GM19455 (cell line): Measurements from ENCODE around the gene SEMA4B.
"Not testable (repeated sequence)": the region's sequence is repeated elsewhere in the genome, so short reads cannot be mapped to it uniquely, and the experiment has no call there.

Source experiments
- ATAC-seq: cut with Tn5 transposase; IDR thresholded peaks from one replicate; pipeline ENCODE4 v1.9.1; 2021; ENCODE audit not compliant: unreplicated experiment

The SEMA4B gene, protein sequence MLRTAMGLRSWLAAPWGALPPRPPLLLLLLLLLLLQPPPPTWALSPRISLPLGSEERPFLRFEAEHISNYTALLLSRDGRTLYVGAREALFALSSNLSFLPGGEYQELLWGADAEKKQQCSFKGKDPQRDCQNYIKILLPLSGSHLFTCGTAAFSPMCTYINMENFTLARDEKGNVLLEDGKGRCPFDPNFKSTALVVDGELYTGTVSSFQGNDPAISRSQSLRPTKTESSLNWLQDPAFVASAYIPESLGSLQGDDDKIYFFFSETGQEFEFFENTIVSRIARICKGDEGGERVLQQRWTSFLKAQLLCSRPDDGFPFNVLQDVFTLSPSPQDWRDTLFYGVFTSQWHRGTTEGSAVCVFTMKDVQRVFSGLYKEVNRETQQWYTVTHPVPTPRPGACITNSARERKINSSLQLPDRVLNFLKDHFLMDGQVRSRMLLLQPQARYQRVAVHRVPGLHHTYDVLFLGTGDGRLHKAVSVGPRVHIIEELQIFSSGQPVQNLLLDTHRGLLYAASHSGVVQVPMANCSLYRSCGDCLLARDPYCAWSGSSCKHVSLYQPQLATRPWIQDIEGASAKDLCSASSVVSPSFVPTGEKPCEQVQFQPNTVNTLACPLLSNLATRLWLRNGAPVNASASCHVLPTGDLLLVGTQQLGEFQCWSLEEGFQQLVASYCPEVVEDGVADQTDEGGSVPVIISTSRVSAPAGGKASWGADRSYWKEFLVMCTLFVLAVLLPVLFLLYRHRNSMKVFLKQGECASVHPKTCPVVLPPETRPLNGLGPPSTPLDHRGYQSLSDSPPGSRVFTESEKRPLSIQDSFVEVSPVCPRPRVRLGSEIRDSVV

DNA sequence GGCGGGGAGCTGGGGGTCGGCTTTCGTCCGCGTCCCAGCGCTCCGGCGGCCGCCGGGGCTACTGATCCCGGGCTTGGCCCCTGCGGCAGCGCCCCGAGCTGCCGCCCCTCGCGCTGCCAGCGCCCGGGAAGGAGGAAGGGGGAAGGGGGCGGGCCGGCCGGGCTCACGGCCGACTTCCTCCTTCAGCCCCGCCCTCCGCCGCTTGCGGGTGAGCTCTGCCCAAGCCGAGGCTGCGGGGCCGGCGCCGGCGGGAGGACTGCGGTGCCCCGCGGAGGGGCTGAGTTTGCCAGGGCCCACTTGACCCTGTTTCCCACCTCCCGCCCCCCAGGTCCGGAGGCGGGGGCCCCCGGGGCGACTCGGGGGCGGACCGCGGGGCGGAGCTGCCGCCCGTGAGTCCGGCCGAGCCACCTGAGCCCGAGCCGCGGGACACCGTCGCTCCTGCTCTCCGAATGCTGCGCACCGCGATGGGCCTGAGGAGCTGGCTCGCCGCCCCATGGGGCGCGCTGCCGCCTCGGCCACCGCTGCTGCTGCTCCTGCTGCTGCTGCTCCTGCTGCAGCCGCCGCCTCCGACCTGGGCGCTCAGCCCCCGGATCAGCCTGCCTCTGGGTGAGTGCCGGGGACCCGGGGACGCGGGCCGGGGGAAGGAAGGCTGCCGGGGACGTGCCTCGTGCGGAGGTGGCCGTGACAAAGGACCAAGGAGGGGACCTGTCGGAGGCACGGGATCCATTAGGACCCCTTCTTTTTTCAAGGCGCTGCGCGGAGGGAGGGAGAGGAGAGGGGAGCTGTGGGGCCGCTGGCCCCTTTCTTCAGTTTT, at the start of gene SEMA4B:
TSS of gene SEMA4B (plus strand) at position 201 of the 814 bp plus-strand sequence. CDS start at position 450, 249 bp downstream.
- peak; percentile 84 for ATAC-seq

DNA sequence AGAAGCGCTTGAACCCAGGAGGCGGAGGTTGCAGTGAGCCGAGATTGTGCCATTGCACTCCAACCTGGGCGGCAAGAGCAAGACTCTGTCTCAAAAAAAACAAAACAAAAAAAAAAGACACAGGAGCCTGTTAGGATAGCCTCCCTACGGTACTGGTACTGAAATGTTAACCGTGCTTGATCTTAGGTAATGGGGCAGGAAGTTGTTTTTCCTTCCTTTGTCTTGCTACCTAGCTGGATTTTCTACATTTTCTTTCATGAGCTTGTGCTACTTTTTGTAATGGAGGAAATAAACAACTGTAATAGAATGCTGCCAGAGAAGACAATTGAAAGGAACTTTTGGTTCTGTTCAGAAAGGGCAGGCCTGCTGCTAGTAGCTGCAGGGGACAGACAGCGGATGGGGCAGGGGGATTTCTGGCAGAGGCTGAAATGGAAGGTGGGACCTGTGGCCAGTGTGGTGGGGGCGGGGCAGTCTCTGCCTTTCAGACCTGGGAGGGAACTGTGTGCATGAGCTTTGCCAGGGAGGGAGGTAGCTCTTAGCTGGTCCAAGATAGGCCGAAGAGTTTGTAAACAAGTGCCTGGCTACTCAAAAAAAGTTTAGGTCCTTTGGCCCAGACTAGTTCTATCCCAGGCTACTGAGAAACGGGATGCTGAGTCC, 49.0 kb upstream of the SEMA4B start:
- ATAC-seq, result no peak

DNA sequence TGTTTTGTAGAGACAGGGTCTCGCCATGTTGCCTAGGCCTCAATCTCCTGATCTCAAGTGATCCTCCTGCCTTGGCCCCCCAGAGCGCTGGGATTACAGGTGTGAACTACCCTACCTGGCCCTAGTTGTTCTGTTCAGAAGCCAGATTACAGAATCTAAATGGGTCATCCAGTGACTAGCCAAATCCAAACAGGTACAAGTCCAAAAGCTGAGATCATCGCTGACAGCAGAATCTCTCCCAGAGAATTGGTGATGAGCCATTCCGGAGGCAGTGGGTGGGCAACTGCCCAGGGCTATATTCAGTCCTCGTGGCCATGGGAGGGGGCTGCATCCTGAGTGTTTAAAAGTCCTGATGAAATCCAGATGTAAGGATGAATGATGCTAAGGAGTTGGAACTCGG, 47.5 kb upstream of the SEMA4B start:
- no peak for ATAC-seq

- no peak for ATAC-seq
These were observed 46.9 kb upstream of the SEMA4B start for GRCh38 chr15:90154246-90154645.

GRCh38 chr15:90154861-90155626, 46.1 kb upstream of the SEMA4B start:
- no peak for ATAC-seq

- ATAC-seq, result no peak
These were observed 41.9 kb upstream of the SEMA4B start for GRCh38 chr15:90159213-90159612.

- ATAC-seq, result no peak
These were observed 40.1 kb upstream of the SEMA4B start for GRCh38 chr15:90160781-90161727.

DNA sequence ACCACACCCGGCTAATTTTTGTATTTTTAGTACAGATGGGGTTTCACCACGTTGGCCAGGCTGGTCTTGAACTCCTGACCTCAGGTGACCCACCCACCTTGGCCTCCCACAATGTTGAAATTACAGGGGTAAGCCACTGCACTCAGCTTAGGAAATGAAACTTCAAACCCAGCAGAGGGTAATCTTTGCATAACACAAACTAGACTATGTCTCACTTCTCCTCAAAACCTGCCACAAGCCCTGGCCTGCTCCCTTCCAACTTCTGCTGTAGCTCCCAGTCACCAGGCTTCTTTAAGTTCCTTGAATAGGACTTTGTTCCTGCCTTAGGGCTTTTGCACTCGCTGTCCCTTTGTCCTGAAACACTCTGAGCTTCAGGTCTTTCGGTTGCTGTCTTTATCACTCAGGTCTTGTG, 39.2 kb upstream of the SEMA4B start:
- ATAC-seq, result no peak

DNA sequence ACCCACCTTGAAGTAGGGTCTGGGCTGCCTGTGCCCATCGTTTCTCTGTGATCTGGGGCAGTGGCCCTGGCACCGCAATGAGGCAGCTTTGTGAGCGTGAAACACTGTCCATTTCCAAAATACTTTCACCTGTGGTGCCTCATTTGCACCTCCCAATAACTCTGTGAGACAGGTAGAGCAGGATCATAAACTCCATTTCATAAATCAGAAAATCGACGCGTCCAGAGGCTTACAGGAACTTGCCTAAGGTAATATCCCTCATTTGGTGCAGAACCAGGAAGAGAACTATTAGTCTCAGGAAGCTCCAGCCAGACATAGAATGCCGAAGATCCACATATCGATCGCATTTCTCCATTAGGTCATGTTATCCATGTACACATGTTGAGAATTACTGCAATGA, 38.2 kb upstream of the SEMA4B start:
- no peak for ATAC-seq

GRCh38 chr15:90164239-90164638, 36.9 kb upstream of the SEMA4B start:
- not testable (repeated sequence) for ATAC-seq

DNA sequence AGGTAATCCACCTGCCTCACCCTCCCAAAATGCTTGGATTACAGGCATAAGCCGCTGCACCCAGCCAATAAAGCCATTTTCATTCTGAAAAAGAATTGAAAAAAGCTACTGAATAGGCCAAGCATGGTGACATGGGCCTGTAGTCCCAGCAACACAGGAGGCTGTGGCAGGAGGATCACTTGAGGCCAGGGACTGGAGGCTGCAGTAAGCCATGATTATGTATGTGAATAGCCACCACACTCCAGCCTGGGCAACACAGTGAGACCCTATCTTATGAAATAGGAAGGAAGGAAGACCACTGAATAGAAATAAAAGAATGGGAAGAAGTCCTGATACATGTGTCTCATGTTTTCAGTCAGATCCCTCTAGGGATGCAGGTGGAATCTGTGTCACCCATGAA, 36.0 kb upstream of the SEMA4B start:
- ATAC-seq, result no peak

- no peak for ATAC-seq
These were observed 35.3 kb upstream of the SEMA4B start for GRCh38 chr15:90165659-90166489.

GRCh38 chr15:90167121-90167520, 34.0 kb upstream of the SEMA4B start:
- ATAC-seq, result no peak

DNA sequence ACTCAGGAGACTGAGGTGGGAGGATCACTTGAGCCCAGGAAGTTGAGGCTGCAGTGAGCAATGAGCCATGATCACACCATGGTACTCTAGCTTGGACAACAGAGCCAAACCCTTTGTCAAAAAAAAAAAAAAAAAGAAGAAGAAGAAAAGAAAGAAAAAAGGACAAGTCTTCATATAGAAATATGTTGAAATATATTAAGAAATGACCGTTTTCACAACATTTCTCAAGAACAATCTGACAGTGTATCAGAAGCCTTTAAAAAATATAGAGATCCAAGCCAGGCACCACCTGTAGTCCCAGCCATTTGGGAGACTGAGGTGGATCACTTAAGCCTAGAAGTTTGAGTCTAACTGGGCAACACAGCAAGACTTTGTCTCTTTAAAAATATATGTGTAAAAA, 29.5 kb upstream of the SEMA4B start:
- ATAC-seq, result no peak

- no peak for ATAC-seq
These were observed 27.8 kb upstream of the SEMA4B start for GRCh38 chr15:90173372-90173771.

DNA sequence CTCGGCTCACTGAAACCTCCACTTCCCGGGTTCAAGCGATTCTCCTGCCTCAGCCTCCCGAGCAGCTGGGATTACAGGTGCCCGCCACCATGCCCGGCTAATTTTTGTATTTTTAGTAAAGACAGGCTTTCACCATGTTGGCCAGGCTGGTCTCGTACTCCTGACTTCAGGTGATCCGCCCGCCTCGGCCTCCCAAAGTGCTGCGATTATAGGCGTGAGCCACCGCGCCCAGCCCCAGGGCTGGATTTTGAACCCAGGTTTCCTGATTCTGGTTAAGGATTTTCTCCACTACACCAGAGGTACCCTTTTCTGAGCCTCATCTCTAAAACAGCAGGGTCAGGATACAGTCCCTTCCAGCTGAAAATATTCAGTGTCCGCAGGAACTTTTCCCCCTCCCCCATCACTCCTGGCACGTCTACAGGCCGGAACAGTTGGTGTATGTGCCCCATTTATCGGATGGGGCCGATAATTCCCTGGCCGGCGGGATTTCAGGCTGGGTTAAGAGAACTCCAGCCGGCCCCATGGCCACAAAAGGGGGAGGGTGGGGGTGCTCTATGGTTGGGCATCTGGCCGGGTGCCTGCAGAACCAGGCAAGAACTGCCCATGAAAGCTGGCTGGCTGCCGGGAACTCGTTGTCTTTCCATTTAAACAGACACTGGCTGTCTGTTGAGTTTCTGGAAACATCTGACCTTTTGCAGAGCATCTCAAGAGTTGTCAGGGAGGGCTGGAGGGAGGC, 26.8 kb upstream of the SEMA4B start:
- ATAC-seq, result no peak

- no peak for ATAC-seq
These were observed 24.1 kb upstream of the SEMA4B start for GRCh38 chr15:90177012-90177411.
